Trophoblast cell (in vitro differentiated cells and primary cell): ENCODE measurements around the gene ARL8B.

Source experiments
- DNase-seq, 2 donors: peaks; one replicate each; pipeline ENCODE4 v3.0.0-alpha.2; 2016
- H2AFZ ChIP-seq: 2 replicates; pipeline ENCODE4 v1.6.1; 2013; ENCODE audit warnings: low read length, moderate library complexity, mild to moderate bottlenecking; ENCODE audit not compliant: insufficient read depth, poor library complexity
- H2AK5ac ChIP-seq: 2 replicates; pipeline ENCODE4 v1.6.1; 2013; ENCODE audit warnings: mild to moderate bottlenecking, low read length
- H2BK120ac ChIP-seq: 2 replicates; pipeline ENCODE4 v1.6.1; 2013; ENCODE audit warnings: low read length, mild to moderate bottlenecking, moderate library complexity; ENCODE audit not compliant: insufficient read depth, poor library complexity
- H2BK12ac ChIP-seq: 2 replicates; pipeline ENCODE4 v1.6.1; 2013; ENCODE audit warnings: mild to moderate bottlenecking, low read length, moderate library complexity
- H2BK5ac ChIP-seq: 2 replicates; pipeline ENCODE4 v1.6.1; 2013; ENCODE audit warnings: low read length, low read depth, moderate library complexity, mild to moderate bottlenecking; ENCODE audit not compliant: poor library complexity
- H3K14ac ChIP-seq: 2 replicates; pipeline ENCODE4 v1.6.1; 2013; ENCODE audit warnings: mild to moderate bottlenecking, low read length
- H3K18ac ChIP-seq: 2 replicates; pipeline ENCODE4 v1.6.1; 2013; ENCODE audit warnings: mild to moderate bottlenecking, low read length
- H3K23ac ChIP-seq: 2 replicates; pipeline ENCODE4 v1.6.1; 2013; ENCODE audit warnings: low read length
- H3K27ac ChIP-seq: 2 replicates; pipeline ENCODE4 v1.5.1; 2013; ENCODE audit warnings: low read depth, mild to moderate bottlenecking, inconsistent platforms, low read length, moderate library complexity
- H3K27me3 ChIP-seq: 2 replicates; pipeline ENCODE4 v1.6.1; 2013; ENCODE audit warnings: inconsistent platforms, mild to moderate bottlenecking, low read length, moderate library complexity; ENCODE audit not compliant: insufficient read depth
- H3K36me3 ChIP-seq, 2 experiments: 1 replicate in 1 of 2; 2 replicates in 1 of 2; pipeline ENCODE4 v1.6.1; 2013; ENCODE audit warnings: low read length in 2 of 2, mild to moderate bottlenecking in 2 of 2, moderate library complexity in 1 of 2; ENCODE audit not compliant: insufficient read depth in 2 of 2, control insufficient read depth in 1 of 2
- H3K4ac ChIP-seq: 2 replicates; pipeline ENCODE4 v1.6.1; 2013; ENCODE audit warnings: low read depth, mild to moderate bottlenecking, low read length, moderate library complexity
- H3K4me1 ChIP-seq, 2 experiments: 1 replicate in 1 of 2; 2 replicates in 1 of 2; pipeline ENCODE4 v1.6.1; 2013; ENCODE audit warnings: low read length in 2 of 2, mild to moderate bottlenecking in 2 of 2, moderate library complexity in 1 of 2; ENCODE audit not compliant: insufficient read depth in 2 of 2, control insufficient read depth in 1 of 2
- H3K4me2 ChIP-seq: 2 replicates; pipeline ENCODE4 v1.6.1; 2013; ENCODE audit warnings: inconsistent platforms, mild to moderate bottlenecking, low read length, moderate library complexity
- H3K4me3 ChIP-seq: 2 replicates; pipeline ENCODE4 v1.5.1; 2013; ENCODE audit warnings: mild to moderate bottlenecking, low read depth, low read length, inconsistent platforms
- H3K79me1 ChIP-seq: one replicate; pipeline ENCODE4 v1.6.1; 2013; ENCODE audit warnings: low read length
- H3K79me2 ChIP-seq: 2 replicates; pipeline ENCODE4 v1.6.1; 2013; ENCODE audit warnings: low read length, mild to moderate bottlenecking; ENCODE audit not compliant: control insufficient read depth, insufficient read depth, poor library complexity
- H3K9ac ChIP-seq: 2 replicates; pipeline ENCODE4 v1.6.1; 2013; ENCODE audit warnings: mild to moderate bottlenecking, low read length
- H3K9me3 ChIP-seq: 2 replicates; pipeline ENCODE4 v1.6.1; 2013; ENCODE audit warnings: low read depth, mild to moderate bottlenecking, control low read depth, inconsistent platforms, low read length; ENCODE audit not compliant: insufficient read depth
- H4K12ac ChIP-seq: 2 replicates; pipeline ENCODE4 v1.6.1; 2013; ENCODE audit warnings: low read depth, mild to moderate bottlenecking, low read length, moderate library complexity
- H4K8ac ChIP-seq: 2 replicates; pipeline ENCODE4 v1.6.1; 2013; ENCODE audit warnings: low read depth, mild to moderate bottlenecking, low read length, moderate library complexity
- H4K91ac ChIP-seq: one replicate; pipeline ENCODE4 v1.6.1; 2013; ENCODE audit warnings: low read depth, mild to moderate bottlenecking, low read length, moderate library complexity
- WGBS: extraction: QIAGEN DNeasy Blood & Tissue Kit; methylation state at CpG from one replicate; pipeline ENCODE4 v1.1.7; 2013; ENCODE audit warnings: missing lambda C conversion rate; ENCODE audit not compliant: insufficient read length, insufficient coverage; ENCODE audit errors: extremely low coverage; 5-methylcytosine and 5-hydroxymethylcytosine counted together

ARL8B gene

GRCh38 chr3:5123937-5124336 lies 1.8 kb downstream of the ARL8B start:
- H2AK5ac ChIP-seq, result no peak overlapping the region
- H3K4ac ChIP-seq, result peak overlapping the region; percentile 97
- peak; percentile 79 to 88 for DNase-seq
- no peak overlapping the region for H3K18ac ChIP-seq
- no peak overlapping the region for H3K23ac ChIP-seq
- no CpG with 5 or more reads among the region's 12 CpGs for WGBS
- H3K36me3 ChIP-seq, result no peaks in the 10 kb centered on the region
- peaks cover 7% of the 10 kb centered on the region for H3K79me1 ChIP-seq
- no peak overlapping the region for H3K4me2 ChIP-seq
- H3K79me2 ChIP-seq, result peaks cover 14% of the 10 kb centered on the region
- H3K4me1 ChIP-seq, result no peaks in the 10 kb centered on the region
- H3K9me3 ChIP-seq, result no peaks in the 10 kb centered on the region
- no peak overlapping the region for H3K27ac ChIP-seq
- no peak overlapping the region for H4K91ac ChIP-seq
- H3K9ac ChIP-seq, result no peak overlapping the region
- H3K27me3 ChIP-seq, result no peaks in the 10 kb centered on the region
- H3K14ac ChIP-seq, result no peak overlapping the region
- no peak overlapping the region for H2AFZ ChIP-seq
- peak overlapping the region; percentile 27 for H2BK5ac ChIP-seq
- H2BK12ac ChIP-seq, result no peak overlapping the region
- H4K8ac ChIP-seq, result no peak overlapping the region
- H4K12ac ChIP-seq, result no peak overlapping the region
- H3K4me3 ChIP-seq, result no peak overlapping the region
- H2BK120ac ChIP-seq, result no peak overlapping the region

GRCh38 chr3:5126586-5126985 lies 4.5 kb downstream of the ARL8B start:
- Histone ChIP-seq H2BK120ac (no peak overlapping the region), H4K91ac (no peak overlapping the region), H4K8ac (no peak overlapping the region), H3K4me3 (no peak overlapping the region), H4K12ac (no peak overlapping the region), H3K27ac (no peak overlapping the region), H2BK5ac (no peak overlapping the region), H3K18ac (no peak overlapping the region), H3K4me1 (no peaks in the 10 kb centered on the region), H3K9ac (no peak overlapping the region), H2BK12ac (no peak overlapping the region), H3K9me3 (no peaks in the 10 kb centered on the region), H3K4me2 (no peak overlapping the region), H3K23ac (no peak overlapping the region), H3K14ac (no peak overlapping the region), H3K79me1 (peaks cover 7% of the 10 kb centered on the region), H2AK5ac (no peak overlapping the region), H2AFZ (no peak overlapping the region), H3K36me3 (peaks cover 0 to 5% of the 10 kb centered on the region in 2 experiments), H3K4ac (no peak overlapping the region), H3K79me2 (peaks cover 24% of the 10 kb centered on the region), H3K27me3 (no peaks in the 10 kb centered on the region)
- DNase-seq, result peak in 1 of 2 donors; percentile 63

GRCh38 chr3:5128849-5129248 lies 6.8 kb downstream of the ARL8B start:
- H3K79me2 ChIP-seq, result peaks cover 16% of the 10 kb centered on the region
- peaks cover 0 to 8% of the 10 kb centered on the region in 2 experiments for H3K36me3 ChIP-seq
- no peak overlapping the region for H2BK120ac ChIP-seq
- H3K18ac ChIP-seq, result no peak overlapping the region
- H3K27ac ChIP-seq, result no peak overlapping the region
- DNase-seq, result no peak
- no peaks in the 10 kb centered on the region for H3K79me1 ChIP-seq
- no peaks in the 10 kb centered on the region for H3K4me1 ChIP-seq
- no peak overlapping the region for H2AFZ ChIP-seq
- no peak overlapping the region for H4K12ac ChIP-seq
- H3K14ac ChIP-seq, result no peak overlapping the region
- H2BK12ac ChIP-seq, result no peak overlapping the region
- no peak overlapping the region for H2BK5ac ChIP-seq
- peak overlapping the region; percentile 46 for H3K4ac ChIP-seq
- H4K8ac ChIP-seq, result no peak overlapping the region
- no CpG with 5 or more reads among the region's 2 CpGs for WGBS
- H3K9me3 ChIP-seq, result no peaks in the 10 kb centered on the region
- H3K9ac ChIP-seq, result no peak overlapping the region
- H2AK5ac ChIP-seq, result no peak overlapping the region
- no peak overlapping the region for H3K23ac ChIP-seq
- no peak overlapping the region for H3K4me2 ChIP-seq
- no peaks in the 10 kb centered on the region for H3K27me3 ChIP-seq
- no peak overlapping the region for H3K4me3 ChIP-seq
- H4K91ac ChIP-seq, result no peak overlapping the region

DNA sequence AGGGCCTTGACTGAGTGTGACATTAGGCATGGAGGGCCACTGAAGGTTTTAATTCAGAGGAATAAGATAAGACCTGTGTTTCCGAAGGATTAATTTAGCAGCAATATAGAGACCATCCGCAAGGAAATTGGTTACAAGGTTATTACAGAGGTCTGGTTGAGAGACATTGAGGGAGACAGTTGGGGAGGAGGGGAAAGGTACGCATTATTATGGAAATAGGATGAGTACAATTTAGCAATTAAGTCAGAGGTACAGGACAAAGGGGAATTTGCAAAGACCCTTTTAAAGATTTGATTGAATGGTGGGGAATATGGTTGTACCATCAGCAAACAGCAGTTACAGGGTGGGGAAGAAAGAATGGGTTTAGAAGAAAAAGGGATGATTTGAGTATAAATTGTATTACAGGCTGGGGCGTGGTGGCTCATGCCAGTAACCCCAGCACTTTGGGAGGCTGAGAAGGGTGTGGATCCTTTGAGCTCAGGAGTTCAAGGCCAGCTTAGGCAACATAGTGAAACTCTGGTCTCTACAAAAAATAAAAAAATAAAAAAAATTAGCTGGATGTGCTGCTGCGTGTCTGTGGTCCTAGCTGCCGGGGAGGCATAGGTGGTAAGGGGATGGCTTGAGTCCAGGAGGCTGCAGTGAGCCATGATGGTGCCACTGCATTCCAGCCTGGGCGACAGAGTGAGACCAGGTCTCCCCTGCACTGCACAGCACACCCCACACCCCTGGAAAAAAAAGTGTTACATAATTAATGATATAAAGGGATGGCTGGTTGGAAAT lies 11.3 kb downstream of the ARL8B start:
- Histone ChIP-seq H3K18ac (no peak overlapping the region), H2BK12ac (no peak overlapping the region), H3K27ac (no peak overlapping the region), H3K4ac (peak overlapping the region; percentile 76), H2BK5ac (no peak overlapping the region), H3K14ac (no peak overlapping the region), H3K4me1 (peaks cover 0 to 2% of the 10 kb centered on the region in 2 experiments), H2AFZ (no peak overlapping the region), H4K8ac (no peak overlapping the region), H3K4me2 (no peak overlapping the region), H2BK120ac (no peak overlapping the region), H3K4me3 (no peak overlapping the region), H2AK5ac (no peak overlapping the region), H3K9ac (no peak overlapping the region), H3K23ac (no peak overlapping the region), H4K91ac (no peak overlapping the region), H3K79me1 (no peaks in the 10 kb centered on the region), H3K79me2 (peaks cover 17% of the 10 kb centered on the region), H4K12ac (no peak overlapping the region), H3K27me3 (no peaks in the 10 kb centered on the region), H3K9me3 (no peaks in the 10 kb centered on the region), H3K36me3 (peaks cover 0 to 8% of the 10 kb centered on the region in 2 experiments)
- WGBS, result 100% methylated on average over 1 of the region's 7 CpGs
- no peak for DNase-seq
